Measurements from ENCODE around the gene CNIH1.
"Not testable (repeated sequence)": the region's sequence is repeated elsewhere in the genome, so short reads cannot be mapped to it uniquely, and the experiment has no call there.

The CNIH1 gene

GRCh38 chr14:54380558-54380957 is 60.6 kb downstream of the CNIH1 start:
- not testable (repeated sequence) for DNase-seq (ENCODE audit: low read depth in 2 of 2)

GRCh38 chr14:54378893-54379292 is 62.3 kb downstream of the CNIH1 start:
- not testable (repeated sequence) for DNase-seq (ENCODE audit: low read depth in 2 of 2)

GRCh38 chr14:54377501-54377900 is 63.7 kb downstream of the CNIH1 start:
- DNase-seq (ENCODE audit: low read depth in 2 of 2): no peak

GRCh38 chr14:54374117-54374884 is 66.9 kb downstream of the CNIH1 start:
- DNase-seq (ENCODE audit: low read depth in 2 of 2): no peak

Measured in stimulated activated CD4-positive, alpha-beta T cell treated with anti-CD3 and anti-CD28 coated beads, Interleukin-1b, Interleukin-23, amount 100 ng/mL, for 4 hours (primary cell).